ENCODE results near the gene CRB2. TPM values are rescaled to one million over a fixed set of nuclear protein-coding genes. Genes with fewer than 3 reads are reported as not detected.

The CRB2 gene
- total RNA-seq, 1 experiment from 2014 or later: 0.07 TPM

DNA sequence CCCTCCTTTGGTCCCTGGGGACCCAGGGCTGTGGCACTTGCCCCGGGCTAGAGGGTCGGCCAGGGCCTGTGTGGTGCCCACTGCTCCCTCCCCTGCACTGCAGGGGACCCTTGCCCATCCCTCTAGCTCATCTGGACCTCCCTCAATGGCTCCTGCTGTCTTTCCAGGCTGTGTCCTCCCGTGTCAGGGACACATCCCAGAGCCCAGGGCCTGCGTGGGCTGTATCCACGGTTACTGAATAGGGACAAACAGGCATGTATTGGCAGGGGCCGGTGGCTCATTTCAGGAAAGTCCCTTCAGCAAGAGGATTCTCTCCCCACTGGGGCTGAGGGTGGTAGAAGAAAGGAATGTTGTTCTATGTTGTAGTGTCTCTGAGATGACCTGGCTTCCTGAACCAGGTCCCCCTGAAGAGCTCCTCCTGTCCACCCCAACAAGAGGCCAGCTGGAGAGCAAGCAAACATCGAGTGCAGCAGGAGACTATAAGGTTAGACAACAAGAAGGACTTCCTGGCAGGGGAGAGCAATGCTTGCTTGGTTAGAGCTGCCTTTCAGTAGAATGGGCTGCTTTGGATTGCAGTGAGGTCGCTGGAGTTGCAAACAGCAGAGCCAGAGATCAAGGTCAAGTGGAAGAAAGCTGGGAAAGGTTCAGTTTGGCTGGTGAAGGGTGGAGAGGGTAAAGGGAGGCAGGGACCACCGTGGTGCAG lies 1.0 kb upstream of the CRB2 start:
- ATAC-seq (no peak), DNase-seq (ENCODE audit: low read depth, low spot score) (no peak)
- Histone ChIP-seq H3K9ac (ENCODE audit: low read length) (no peak overlapping the region), H3K27me3 (ENCODE audit: insufficient read depth, low read length) (no peaks in the 10 kb centered on the region), H4K20me1 (ENCODE audit: insufficient read depth) (no peaks in the 10 kb centered on the region), H3K4me1 (ENCODE audit: control insufficient read depth in 1 of 2, insufficient read depth in 2 of 2, low read length in 2 of 2) (peaks cover 4 to 18% of the 10 kb centered on the region in 2 experiments; a peak in 3 of 4 replicates), H3K27ac (ENCODE audit: low read depth, low read length) (no peak overlapping the region), H2AFZ (ENCODE audit: low read depth, low read length, poor library complexity, severe bottlenecking) (no peak overlapping the region), H3K9me2 (ENCODE audit: insufficient read depth) (no peaks in the 10 kb centered on the region), H3K79me2 (ENCODE audit: insufficient read depth, low read length) (no peaks in the 10 kb centered on the region), H3K4me3 (replicated peaks in 1 of 2; ENCODE audit: low read depth in 1 of 2, low read length in 2 of 2) (no peak overlapping the region), H3K9me3 (ENCODE audit: control insufficient read depth in 1 of 2, insufficient read depth in 1 of 2, low read depth in 1 of 2, low read length in 2 of 2) (no peaks in the 10 kb centered on the region), H3K4me2 (ENCODE audit: low read length) (no peak overlapping the region), H3K36me3 (ENCODE audit: control insufficient read depth in 1 of 2, insufficient read depth in 2 of 2, low read length in 2 of 2) (no peaks in the 10 kb centered on the region)
- intact Hi-C loops (cut with micrococcal nuclease): loop anchor here (1.0 to 10.0 kb wide), 6 partner anchors 30 to 1260 kb away; partner anchors contain the start of genes PDCL and TTLL11
- no TSS peak for BruUV-seq (replicated peaks)
- ChIA-PET RAD21 (ENCODE audit: low non-redundant PET in 1 of 2, low total read pairs in 2 of 2, uncharacterized antibody in 2 of 2, unreplicated experiment in 2 of 2) (no interaction called here), POLR2A (no interaction called here), CTCF (interaction anchor here (0.7 to 5.1 kb wide), 4 partner anchors 25 to 686 kb away, joined by 3 to 47 read pairs (median 4); no protein-coding TSS in a partner anchor)
- TF ChIP-seq MAX (IDR thresholded peaks at IDR 0.05) (no peak), ZFX (IDR thresholded peaks at IDR 0.05) (no peak), POLR2A (IDR thresholded peaks at IDR 0.05; ENCODE audit: borderline replicate concordance, extremely low read depth, insufficient read depth, insufficient read length) (no peak), SIN3A (IDR thresholded peaks at IDR 0.05; ENCODE audit: low read depth) (no peak), POLR2AphosphoS5 (IDR thresholded peaks at IDR 0.05; ENCODE audit: low read depth, low read length) (no peak), RAD21 (IDR thresholded peaks at IDR 0.05; ENCODE audit: low read depth) (no peak), ZNF274 (IDR thresholded peaks at IDR 0.05; ENCODE audit: low read depth, low read length) (no peak), EZH2 (IDR thresholded peaks at IDR 0.05) (no peak), JUND (IDR thresholded peaks at IDR 0.05) (no peak), CBX3 (IDR thresholded peaks at IDR 0.05; ENCODE audit: low read depth) (no peak), FOSL1 (IDR thresholded peaks at IDR 0.05; ENCODE audit: low read depth) (no peak), ELF1 (IDR thresholded peaks at IDR 0.05; ENCODE audit: borderline replicate concordance, low read depth) (no peak), YY1 (IDR thresholded peaks at IDR 0.05; ENCODE audit: extremely low read depth, insufficient replicate concordance, low read depth, low read length) (no peak), EGR1 (IDR thresholded peaks at IDR 0.05; ENCODE audit: low read depth) (no peak), TCF7L2 (IDR thresholded peaks at IDR 0.05; ENCODE audit: borderline replicate concordance, extremely low read depth, insufficient read depth, insufficient read length) (no peak), SRF (IDR thresholded peaks at IDR 0.05; ENCODE audit: low read depth) (no peak), ATF3 (IDR thresholded peaks at IDR 0.05) (no peak)
